ENCODE measurements around the gene SLC46A1. TPM values are rescaled to one million over a fixed set of nuclear protein-coding genes. Genes with fewer than 3 reads are reported as not detected.

The SLC46A1 gene
- total RNA-seq, 1 donor from 2014 or later, result 46.2 TPM

DNA sequence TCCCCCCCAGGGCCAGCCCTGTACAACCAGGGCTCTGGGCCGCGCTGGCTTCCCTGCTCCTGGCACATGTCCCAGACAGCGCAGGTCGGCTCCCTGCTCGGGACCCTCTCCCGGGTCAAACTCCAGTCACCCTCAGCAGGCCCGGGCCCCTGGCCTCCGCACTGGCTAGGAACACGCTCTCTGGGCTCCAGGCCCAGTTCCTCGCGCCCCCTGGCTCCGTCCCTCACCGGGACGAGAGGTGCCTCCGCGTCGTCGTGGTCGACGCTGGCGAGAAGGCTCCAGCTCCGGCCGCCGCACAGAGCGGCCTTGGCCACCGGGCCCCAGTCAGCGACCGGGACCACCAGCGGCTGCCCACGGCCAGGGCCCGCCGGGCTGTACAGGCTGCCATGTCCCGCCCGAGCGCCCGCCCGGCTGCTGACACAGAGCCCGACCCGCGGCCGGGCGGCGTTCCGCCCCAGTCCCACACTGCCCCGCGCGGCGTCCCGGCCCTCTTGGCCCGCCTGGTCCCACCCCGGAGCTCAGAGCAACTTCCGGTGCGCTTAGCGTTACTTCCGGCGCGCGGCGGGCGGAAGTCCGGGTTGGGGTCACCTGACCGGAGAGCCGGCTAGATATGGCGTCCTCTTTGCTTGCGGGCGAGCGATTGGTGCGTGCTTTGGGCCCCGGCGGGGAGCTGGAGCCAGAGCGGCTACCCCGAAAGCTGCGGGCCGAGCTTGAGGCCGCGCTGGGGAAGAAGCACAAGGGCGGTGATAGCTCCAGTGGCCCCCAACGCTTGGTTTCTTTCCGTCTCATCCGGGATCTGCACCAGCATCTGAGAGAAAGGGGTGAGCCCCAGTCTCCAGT lies 48.7 kb downstream of the SLC46A1 start, which contains the start of gene POLDIP2:
POLDIP2 (minus strand) TSS at position 467 of the 840 bp plus-strand sequence; CDS start at position 388, 79 bp downstream.
- DNase-seq (ENCODE audit: low spot score), result peak; percentile 97

DNA sequence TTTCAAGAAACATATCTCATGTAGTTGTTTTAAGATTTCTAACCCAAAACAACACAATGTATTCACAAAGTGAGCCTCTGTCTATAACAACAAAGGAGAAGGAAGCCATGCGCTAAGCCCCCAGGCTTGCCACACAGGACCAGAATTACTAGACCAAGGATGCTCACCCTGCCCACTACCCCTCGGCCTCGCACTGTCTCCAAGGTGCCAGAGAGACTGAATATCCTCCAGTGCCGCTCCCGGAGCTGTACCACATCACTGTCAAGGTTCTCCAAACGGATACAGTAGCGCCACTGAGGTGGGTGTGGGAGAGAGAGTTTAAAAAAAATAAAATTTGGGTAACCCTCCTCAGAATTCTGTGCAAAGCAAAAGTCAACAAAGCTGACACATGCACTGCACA lies 55.7 kb downstream of the SLC46A1 start:
- no peak for DNase-seq (ENCODE audit: low spot score)

DNA sequence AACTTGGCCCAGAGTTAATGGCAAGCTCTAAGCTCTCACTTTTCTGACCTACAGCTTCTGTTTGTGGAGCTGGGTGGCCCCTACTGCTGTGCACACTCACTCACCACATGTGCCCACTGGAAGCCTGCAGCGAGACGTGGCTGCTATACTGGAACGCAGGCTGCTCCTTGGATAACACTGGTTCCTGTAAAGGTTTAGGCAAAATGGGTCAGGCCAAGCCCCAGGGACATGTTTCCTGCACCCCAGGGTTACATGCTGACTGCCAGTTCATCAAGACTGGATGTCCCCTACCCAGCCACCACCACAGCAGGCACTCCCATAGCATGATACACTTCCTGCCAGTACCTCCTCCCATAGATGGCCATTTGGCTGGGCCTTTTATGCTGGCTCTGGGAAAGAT lies 57.0 kb downstream of the SLC46A1 start:
- no peak for DNase-seq (ENCODE audit: low spot score)

DNA sequence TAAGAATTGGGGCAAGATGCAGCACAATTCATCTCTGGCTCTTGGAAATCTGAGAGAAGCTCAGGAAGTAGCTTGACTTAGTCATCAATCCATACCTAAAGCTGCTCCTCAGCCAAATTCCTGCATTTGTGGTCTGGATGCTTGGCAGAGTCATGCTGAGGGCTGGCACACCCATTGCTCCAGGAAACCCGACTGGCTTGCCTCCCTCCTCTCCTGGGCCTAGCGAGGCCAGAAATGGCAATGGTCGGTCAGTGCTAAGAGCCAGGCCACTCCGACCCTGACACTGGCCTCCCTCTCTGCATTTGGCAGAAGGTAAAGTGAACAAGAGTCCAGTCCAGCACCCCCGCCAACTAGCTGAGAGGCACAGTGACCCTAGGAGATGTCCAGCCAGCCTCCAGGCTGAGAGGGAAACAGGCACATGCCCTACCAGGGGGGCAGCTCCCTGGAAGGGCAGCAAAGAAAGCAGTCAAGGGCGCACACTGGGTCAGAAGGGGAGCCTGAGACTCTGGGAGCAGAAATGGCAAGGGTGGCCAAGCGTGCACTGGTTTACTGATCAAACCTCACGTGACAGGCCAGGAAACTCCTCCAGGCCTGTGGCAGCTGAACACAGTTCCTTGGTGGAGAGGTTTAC lies 58.6 kb downstream of the SLC46A1 start:
- DNase-seq (ENCODE audit: low spot score), result peak; percentile 44

DNA sequence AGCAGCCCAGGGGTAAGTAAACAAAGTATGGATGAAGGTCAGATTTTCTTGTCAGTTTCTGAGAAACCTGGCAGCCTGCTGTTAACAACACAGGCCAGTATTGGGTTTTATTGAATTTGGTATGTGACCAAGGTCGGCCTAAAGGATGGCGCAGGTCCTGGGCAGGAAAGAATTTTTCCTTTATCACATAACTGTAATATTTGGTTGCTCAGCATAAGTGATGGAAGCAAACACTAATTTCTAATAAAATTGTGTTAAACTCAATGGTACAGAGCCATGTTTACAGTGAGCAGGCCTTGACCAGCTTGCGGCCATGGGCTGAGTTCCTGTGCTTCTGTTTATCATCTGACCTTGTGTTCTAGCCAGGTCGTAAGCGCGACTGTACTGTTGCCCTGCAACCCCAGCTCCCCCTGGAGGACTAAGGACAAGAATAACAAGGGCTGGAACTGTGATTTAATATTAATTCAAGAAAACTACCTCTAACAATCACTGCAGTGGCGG lies 59.2 kb downstream of the SLC46A1 start:
- peak; percentile 36 for DNase-seq (ENCODE audit: low spot score)

GRCh38 chr17:28346199-28346580 lies 59.8 kb downstream of the SLC46A1 start:
- DNase-seq (ENCODE audit: low spot score), result no peak

DNA sequence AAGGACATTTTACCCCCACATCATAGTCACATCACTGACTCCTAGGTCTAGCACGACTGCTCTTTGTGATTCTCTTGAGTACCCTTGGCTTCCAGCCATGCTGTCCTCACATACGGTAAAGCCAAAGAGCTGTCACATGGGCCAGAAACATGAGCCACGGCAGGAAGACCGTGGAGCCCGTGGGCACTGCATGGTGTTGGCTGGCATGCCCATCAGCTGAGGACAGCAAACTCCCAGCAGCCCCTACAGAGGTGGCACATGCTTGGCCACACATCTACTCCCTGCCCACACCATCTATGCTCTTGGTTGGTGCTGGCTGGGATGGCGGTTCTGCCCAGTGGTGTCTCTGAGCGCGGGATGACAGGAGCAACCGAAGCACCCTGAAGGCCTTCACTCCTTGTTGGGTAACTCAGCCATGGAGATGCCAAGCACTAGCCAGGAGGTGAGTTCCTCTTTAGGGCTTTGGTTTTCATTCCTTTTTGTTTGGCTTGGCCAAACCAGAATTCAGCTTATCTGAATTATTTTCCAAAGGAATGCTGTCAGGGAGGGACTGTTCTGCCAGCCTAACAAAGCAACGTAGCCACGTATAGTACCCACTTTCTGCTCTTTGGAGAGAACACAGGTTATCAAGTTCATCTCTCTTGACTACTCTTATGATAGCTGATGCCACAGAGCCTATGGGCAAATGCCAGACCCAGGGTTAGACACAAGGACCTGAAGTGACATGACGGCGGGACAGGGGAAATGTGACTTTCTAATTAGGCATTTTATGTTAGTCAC lies 60.4 kb downstream of the SLC46A1 start:
- DNase-seq (ENCODE audit: low spot score), result no peak

Other genes with a start within 250 kb of the SLC46A1 start
- gene TMEM97, start 87.0 kb downstream of the SLC46A1 start, total RNA-seq, result 65.7 TPM
- gene IFT20, start 70.7 kb downstream of the SLC46A1 start, total RNA-seq, result 50.1 TPM
- 60.2 TPM for gene TNFAIP1, start 70.5 kb downstream of the SLC46A1 start, total RNA-seq
- 88.8 TPM for gene POLDIP2, start 48.7 kb downstream of the SLC46A1 start, total RNA-seq
- not detected for gene SEBOX, start 41.0 kb downstream of the SLC46A1 start, total RNA-seq
- 424 TPM for gene VTN, start 35.9 kb downstream of the SLC46A1 start, total RNA-seq
- gene SARM1, start 34.5 kb downstream of the SLC46A1 start, total RNA-seq, result 27.8 TPM
- 55.0 TPM for gene SLC13A2, start 67.4 kb upstream of the SLC46A1 start, total RNA-seq
- 0.06 TPM for gene FOXN1, start 100.1 kb upstream of the SLC46A1 start, total RNA-seq
- gene UNC119, start 146.4 kb upstream of the SLC46A1 start, total RNA-seq, result 44.0 TPM
- 65.9 TPM for gene PIGS, start 165.3 kb upstream of the SLC46A1 start, total RNA-seq
- gene ALDOC, start 170.7 kb upstream of the SLC46A1 start, total RNA-seq, result 39.8 TPM
- 6.4 TPM for gene SPAG5, start 192.8 kb upstream of the SLC46A1 start, total RNA-seq
- gene RSKR, start 208.0 kb upstream of the SLC46A1 start, total RNA-seq, result 9.0 TPM
- 161 TPM for gene BLTP2, start 238.9 kb upstream of the SLC46A1 start, total RNA-seq

Measured in mucosa of gallbladder (tissue), 1 donor.